Measurements from ENCODE around the gene RNF5. TPM values are rescaled to one million over a fixed set of nuclear protein-coding genes. Genes with fewer than 3 reads are reported as not detected.

Gene RNF5, protein sequence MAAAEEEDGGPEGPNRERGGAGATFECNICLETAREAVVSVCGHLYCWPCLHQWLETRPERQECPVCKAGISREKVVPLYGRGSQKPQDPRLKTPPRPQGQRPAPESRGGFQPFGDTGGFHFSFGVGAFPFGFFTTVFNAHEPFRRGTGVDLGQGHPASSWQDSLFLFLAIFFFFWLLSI
- total RNA-seq: 100 to 1,000 TPM in 1 of 10 donors, 10 to 100 TPM in 9; 75.5 to 122 (median 82.7) TPM
- polyA plus RNA-seq: 100 to 1,000 TPM in 1 of 2 donors, 10 to 100 TPM in 1; 53.0 to 132 TPM
- long read RNA-seq, donor 1, partial matches to known transcripts: 3 of 4 reads
- long read RNA-seq, donor 1, other reads (novel, unspliced or antisense): 1 of 4 reads
- long read RNA-seq, donor 2, partial matches to known transcripts: 15 of 16 reads
- long read RNA-seq, donor 2, other reads (novel, unspliced or antisense): 1 of 16 reads
- long read RNA-seq, donor 3, partial matches to known transcripts: 5 of 7 reads
- long read RNA-seq, donor 3, other reads (novel, unspliced or antisense): 2 of 7 reads

- TF ChIP-seq, protein P1, sequence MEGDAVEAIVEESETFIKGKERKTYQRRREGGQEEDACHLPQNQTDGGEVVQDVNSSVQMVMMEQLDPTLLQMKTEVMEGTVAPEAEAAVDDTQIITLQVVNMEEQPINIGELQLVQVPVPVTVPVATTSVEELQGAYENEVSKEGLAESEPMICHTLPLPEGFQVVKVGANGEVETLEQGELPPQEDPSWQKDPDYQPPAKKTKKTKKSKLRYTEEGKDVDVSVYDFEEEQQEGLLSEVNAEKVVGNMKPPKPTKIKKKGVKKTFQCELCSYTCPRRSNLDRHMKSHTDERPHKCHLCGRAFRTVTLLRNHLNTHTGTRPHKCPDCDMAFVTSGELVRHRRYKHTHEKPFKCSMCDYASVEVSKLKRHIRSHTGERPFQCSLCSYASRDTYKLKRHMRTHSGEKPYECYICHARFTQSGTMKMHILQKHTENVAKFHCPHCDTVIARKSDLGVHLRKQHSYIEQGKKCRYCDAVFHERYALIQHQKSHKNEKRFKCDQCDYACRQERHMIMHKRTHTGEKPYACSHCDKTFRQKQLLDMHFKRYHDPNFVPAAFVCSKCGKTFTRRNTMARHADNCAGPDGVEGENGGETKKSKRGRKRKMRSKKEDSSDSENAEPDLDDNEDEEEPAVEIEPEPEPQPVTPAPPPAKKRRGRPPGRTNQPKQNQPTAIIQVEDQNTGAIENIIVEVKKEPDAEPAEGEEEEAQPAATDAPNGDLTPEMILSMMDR (IDR thresholded peaks at IDR 0.05): no peak
- Histone ChIP-seq H3K4me3 (peak within 1 kb of the TSS; percentile 56 to 93 (median 86)), H3K27me3 (no peaks in the 10 kb centered on the region), H3K36me3 (peaks cover 0 to 34% (median 11%) of the 10 kb centered on the region in 9 donors), H3K9me3 (no peaks in the 10 kb centered on the region), H3K27ac (peak within 1 kb of the TSS; percentile 93 to 98 (median 94)), H3K4me1 (peaks cover 8 to 84% (median 55%) of the 10 kb centered on the region in 9 donors)
- intact Hi-C loops (cut with DNase I): loop anchor here in 5 of 10 donors (2.0 to 10.0 kb wide), 5 partner anchors 17 to 1027 kb away; partner anchors contain the start of genes ATF6B (in 4 of the 5), HSD17B8 (in 1 of the 5), PPT2 (in 1 of the 5) and RING1 (in 1 of the 5)
- WGBS, 2 donors: 0 to 1% methylated on average over 33 of the region's 33 CpGs
- DNase-seq (peak; percentile 87 to 99), ATAC-seq (peak; percentile 82 to 89 (median 86))
These were observed at the start of gene RNF5 for GRCh38 chr6:32177788-32178546. RNF5 (plus strand) TSS chr6:32178405; CDS start chr6:32178512, 107 bp downstream.

DNA sequence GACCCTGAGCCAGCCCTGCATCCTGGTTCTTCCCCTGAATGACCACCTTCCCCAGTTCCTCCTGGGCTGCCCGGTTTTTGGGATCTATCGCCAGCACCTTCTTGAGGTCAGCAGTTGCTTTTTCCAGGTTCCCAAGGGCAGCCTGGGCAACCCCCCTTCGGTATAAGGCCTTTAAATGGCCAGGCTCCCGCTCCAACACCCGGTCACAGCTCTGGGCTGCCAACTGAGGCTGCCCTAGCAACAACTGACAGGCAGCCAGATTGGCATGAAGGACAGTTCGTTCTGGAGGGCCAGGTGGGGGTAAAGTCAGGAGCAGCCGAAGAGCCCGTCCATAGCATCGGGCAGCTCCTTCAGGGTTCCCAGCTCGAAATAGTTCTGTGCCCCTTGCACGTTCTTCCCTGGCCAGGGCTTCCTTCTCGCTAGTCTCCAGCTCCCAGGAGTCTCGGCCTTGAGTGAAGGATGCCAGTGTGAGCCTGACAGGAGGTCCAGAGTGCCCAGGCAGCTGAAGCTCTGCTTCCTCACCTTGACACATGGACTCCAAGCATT, 49.4 kb upstream of the RNF5 start:
- Histone ChIP-seq H3K4me3 (peak overlapping the region in 9 of 10 donors; percentile 48 to 97 (median 67)), H3K36me3 (peaks cover 0 to 34% (median 22%) of the 10 kb centered on the region in 9 donors), H3K27ac (peak overlapping the region in 9 of 10 donors; percentile 25 to 94 (median 84)), H3K27me3 (peaks cover 0 to 1% (median 0%) of the 10 kb centered on the region in 7 donors), H3K9me3 (no peaks in the 10 kb centered on the region), H3K4me1 (peaks cover 16 to 39% (median 34%) of the 10 kb centered on the region in 9 donors)
- DNase-seq (no peak), ATAC-seq (no peak)
- 87 to 89% methylated on average over 13 of the region's 13 CpGs for WGBS, 2 donors
- TF ChIP-seq, protein P1 (IDR thresholded peaks at IDR 0.05): no peak
- intact Hi-C loops (cut with DNase I): loop anchor here in 6 of 10 donors (2.0 to 10.0 kb wide), 3 partner anchors 46 to 63 kb away; partner anchors contain the start of genes AGPAT1 (in 4 of the 6), RNF5 (in 3 of the 6), GPSM3 (in 2 of the 6) and PBX2 (in 2 of the 6)

DNA sequence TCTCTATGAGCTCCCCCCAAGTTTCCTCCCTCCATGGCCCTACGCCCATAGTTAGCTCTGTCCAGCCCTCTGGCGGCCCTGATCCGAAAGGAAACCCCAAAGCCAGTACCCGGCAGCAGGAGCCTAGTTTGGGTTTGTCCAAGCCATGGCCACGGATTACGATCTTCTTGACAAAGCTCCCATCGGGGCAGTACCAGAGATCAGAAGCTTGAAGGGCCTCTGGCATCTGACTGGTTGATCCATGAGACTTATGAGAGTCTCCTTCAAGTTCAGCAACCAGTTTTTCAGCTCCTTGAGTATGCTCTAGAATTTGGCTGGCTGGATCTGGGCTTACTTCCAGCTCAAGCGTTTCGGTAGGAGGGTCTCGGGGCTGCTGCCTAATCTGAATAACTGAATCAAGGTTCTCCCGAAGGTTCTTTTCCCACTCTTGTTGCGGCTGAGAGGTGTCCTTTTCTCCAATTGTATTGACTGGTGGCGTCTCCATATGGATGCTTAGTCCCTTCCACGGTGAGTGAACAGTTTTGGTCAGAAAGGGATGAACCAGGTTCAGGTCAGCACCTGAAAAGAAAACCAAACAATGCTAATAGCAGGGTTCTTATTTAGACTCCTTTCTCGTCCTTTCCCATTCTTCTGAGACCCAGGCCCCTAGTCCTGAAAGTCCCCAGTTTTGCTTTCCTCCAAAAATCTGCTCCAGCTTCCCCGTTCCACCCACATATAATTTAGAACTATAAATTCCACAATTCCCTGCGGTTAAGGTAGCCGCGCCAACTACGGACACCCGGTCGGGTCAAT, 48.7 kb upstream of the RNF5 start:
- no peaks in the 10 kb centered on the region for H3K9me3 ChIP-seq
- 34 to 36% methylated on average over 22 of the region's 22 CpGs for WGBS, 2 donors
- H3K4me3 ChIP-seq: peak overlapping the region; percentile 36 to 95 (median 66)
- intact Hi-C loops (cut with DNase I): loop anchor here in 7 of 10 donors (1.0 to 10.0 kb wide), 6 partner anchors 22 to 66 kb away; partner anchors contain the start of genes AGPAT1 (in 4 of the 7), RNF5 (in 3 of the 7), GPSM3 (in 2 of the 7) and PBX2 (in 2 of the 7)
- TF ChIP-seq, protein P1 (IDR thresholded peaks at IDR 0.05): no peak
- H3K4me1 ChIP-seq: peaks cover 16 to 39% (median 34%) of the 10 kb centered on the region in 9 donors
- H3K27ac ChIP-seq: peak overlapping the region; percentile 67 to 94 (median 88)
- peaks cover 0 to 7% (median 0%) of the 10 kb centered on the region in 7 donors for H3K27me3 ChIP-seq
- no peak for DNase-seq
- ATAC-seq: peak; percentile 44 to 69 (median 58)
- peaks cover 0 to 28% (median 17%) of the 10 kb centered on the region in 9 donors for H3K36me3 ChIP-seq

All from heart right ventricle (tissue), 16 donors.